ENCODE measurements around the gene RPL13. TPM values are rescaled to one million over a fixed set of nuclear protein-coding genes. Genes with fewer than 3 reads are reported as not detected.

Gene RPL13
- total and polyA plus RNA-seq, 2 of the 4 experiments (the other 2 are of a cell fraction), result 2,098 to 3,527 TPM

GRCh38 chr16:89572073-89572484, 11.6 kb downstream of the RPL13 start:
- peak overlapping the region; percentile 60; the same call in 1 of the 2 replicates for H2AK5ac ChIP-seq (ENCODE audit: low read depth, low read length)
- intact Hi-C loops (cut with micrococcal nuclease) (no loop called here), in situ Hi-C loops (cut with MboI; ENCODE audit: low sequenced_read_pairs) (loop anchor here (5.0 kb wide), 1 partner anchor 70 kb away; no protein-coding TSS in a partner anchor), dilution Hi-C loops (cut with HindIII; ENCODE audit: low sequenced_read_pairs, unreplicated experiment) (no loop called here)
- ATAC-seq (ENCODE audit: low read depth) (no peak), DNase-seq (no peak)
- 0 out of 2 replicates have a peak overlapping the region, but pooled peaks have one; percentile 39 for H3K4ac ChIP-seq (ENCODE audit: low read depth, low read length)
- H3K9me1 ChIP-seq (ENCODE audit: insufficient read depth, low read length), result no peaks in the 10 kb centered on the region
- H3K36me3 ChIP-seq (ENCODE audit: control insufficient read depth, insufficient read depth, low read length), result no peaks in the 10 kb centered on the region
- peaks cover 4% of the 10 kb centered on the region; the same call in 1 of the 2 replicates for H3K27me3 ChIP-seq (ENCODE audit: control insufficient read depth, insufficient read depth, low read length)
- H3K9me3 ChIP-seq (ENCODE audit: control insufficient read depth, insufficient read depth, low read length), result no peaks in the 10 kb centered on the region
- no peak overlapping the region; the same call in 1 of the 2 replicates for H4K91ac ChIP-seq (ENCODE audit: insufficient read depth, low read depth, low read length)
- peak overlapping the region in 1 of 2 experiments; percentile 21; a peak in 1 of 4 replicates for H4K8ac ChIP-seq (ENCODE audit: low read depth in 2 of 2, low read length in 2 of 2)
- TF ChIP-seq FOS (IDR thresholded peaks at IDR 0.05; ENCODE audit: low read depth, low read length), result no peak
- peak; percentile 64 for TF ChIP-seq BHLHE40 (IDR thresholded peaks at IDR 0.05; ENCODE audit: low read depth, low read length)
- no peak for TF ChIP-seq POLR2A (IDR thresholded peaks at IDR 0.05; ENCODE audit: low read depth, low read length)
- CTCF ChIA-PET, result no interaction called here
- H2AK9ac ChIP-seq (replicated peaks; ENCODE audit: low read depth, low read length, poor library complexity), result peak overlapping the region; percentile 19
- H3K23ac ChIP-seq (ENCODE audit: low read depth, low read length), result no peak overlapping the region
- no peak overlapping the region for H3K9ac ChIP-seq (ENCODE audit: low read depth, low read length)
- peak overlapping the region; percentile 63 for H2AFZ ChIP-seq (replicated peaks; ENCODE audit: low read length, poor library complexity)
- no peaks in the 10 kb centered on the region for H4K20me1 ChIP-seq (ENCODE audit: insufficient read depth, low read length)
- H3K4me2 ChIP-seq (ENCODE audit: low read depth, low read length), result no peak overlapping the region
- H2BK15ac ChIP-seq (ENCODE audit: low read depth, low read length), result no peak overlapping the region
- peak overlapping the region; percentile 44 for H3K14ac ChIP-seq (replicated peaks; ENCODE audit: low read depth, low read length)
- H2BK5ac ChIP-seq (ENCODE audit: low read depth, low read length, poor library complexity, severe bottlenecking), result no peak overlapping the region
- H2BK20ac ChIP-seq (ENCODE audit: low read depth, low read length), result no peak overlapping the region
- no peak overlapping the region for H3K18ac ChIP-seq (ENCODE audit: low read depth, low read length)
- H3K4me3 ChIP-seq (ENCODE audit: insufficient read depth, low read depth, low read length), result no peak overlapping the region
- WGBS, 2 experiments (ENCODE audit: extremely low coverage in 2 of 2, insufficient read length in 1 of 2), result 31% methylated on average over 5 of the region's 14 CpGs; no CpG with 5 or more reads in 1 of the 2 experiments
- BruUV-seq (replicated peaks), result no TSS peak
- peak overlapping the region; percentile 40; the same call in 1 of the 2 replicates for H2BK120ac ChIP-seq (ENCODE audit: low read depth, low read length)
- no peak overlapping the region for H3K27ac ChIP-seq (ENCODE audit: insufficient read depth, low read length)
- H3K4me1 ChIP-seq (ENCODE audit: control insufficient read depth, insufficient read depth, low read length), result peaks cover 15% of the 10 kb centered on the region
- POLR2A ChIA-PET (ENCODE audit: unreplicated experiment), result no interaction called here
- H3K79me1 ChIP-seq (ENCODE audit: low read depth in 1 of 2, low read length in 2 of 2), result no peaks in the 10 kb centered on the region; a peak in 1 of 4 replicates
- H3K56ac ChIP-seq (ENCODE audit: extremely low read depth, insufficient read depth, low read length), result no peak overlapping the region
- H4K5ac ChIP-seq (ENCODE audit: low read depth, low read length), result no peak overlapping the region

Measured in IMR-90 (cell line).